GM19043 (cell line): Measurements from ENCODE around the gene DLG2.

Experiments used
- ATAC-seq: cut with Tn5 transposase; IDR thresholded peaks from one replicate; pipeline ENCODE4 v1.9.1; 2021; ENCODE audit warnings: low read depth; ENCODE audit not compliant: unreplicated experiment

DLG2 gene

GRCh38 chr11:84212468-84213390 is 1414.4 kb downstream of the DLG2 start:
- ATAC-seq: no peak

GRCh38 chr11:84211896-84212295 is 1415.2 kb downstream of the DLG2 start:
- no peak for ATAC-seq

GRCh38 chr11:84194696-84195095 is 1432.4 kb downstream of the DLG2 start:
- no peak for ATAC-seq

- no peak for ATAC-seq
Measured at GRCh38 chr11:84193706-84194105, 1433.4 kb downstream of the DLG2 start.

GRCh38 chr11:84188521-84188920 is 1438.6 kb downstream of the DLG2 start:
- no peak for ATAC-seq

GRCh38 chr11:84173078-84173477 is 1454.1 kb downstream of the DLG2 start:
- no peak for ATAC-seq

- no peak for ATAC-seq
Measured at GRCh38 chr11:84165139-84165538, 1462.0 kb downstream of the DLG2 start.

- no peak for ATAC-seq
Measured at GRCh38 chr11:84164728-84165127, 1462.4 kb downstream of the DLG2 start.

GRCh38 chr11:84163116-84163515 is 1464.0 kb downstream of the DLG2 start:
- ATAC-seq: no peak

- ATAC-seq: no peak
Measured at GRCh38 chr11:84157639-84158038, 1469.5 kb downstream of the DLG2 start.

- no peak for ATAC-seq
Measured at GRCh38 chr11:84146826-84147225, 1480.3 kb downstream of the DLG2 start.

GRCh38 chr11:84145616-84146185 is 1481.4 kb downstream of the DLG2 start:
- no peak for ATAC-seq

- ATAC-seq: no peak
Measured at GRCh38 chr11:84144531-84144930, 1482.6 kb downstream of the DLG2 start.

- ATAC-seq: no peak
Measured at GRCh38 chr11:84142411-84142810, 1484.7 kb downstream of the DLG2 start.

GRCh38 chr11:84140386-84141169 is 1486.6 kb downstream of the DLG2 start:
- no peak for ATAC-seq

GRCh38 chr11:84137960-84138359 is 1489.2 kb downstream of the DLG2 start:
- ATAC-seq: no peak

GRCh38 chr11:84137505-84137904 is 1489.6 kb downstream of the DLG2 start:
- no peak for ATAC-seq

GRCh38 chr11:84136926-84137325 is 1490.2 kb downstream of the DLG2 start:
- ATAC-seq: no peak

- no peak for ATAC-seq
Measured at GRCh38 chr11:84130646-84131427, 1496.3 kb downstream of the DLG2 start.

- ATAC-seq: no peak
Measured at GRCh38 chr11:84129961-84130576, 1497.1 kb downstream of the DLG2 start.
